Measurements from ENCODE around the gene ZNF385C. TPM values are rescaled to one million over a fixed set of nuclear protein-coding genes. Genes with fewer than 3 reads are reported as not detected.
"Not testable (repeated sequence)": the region's sequence is repeated elsewhere in the genome, so short reads cannot be mapped to it uniquely, and the experiment has no call there.

Gene ZNF385C
- total and polyA plus RNA-seq, 8 donors: 0.31 to 3.8 (median 2.7) TPM

GRCh38 chr17:42027590-42027889 is 70.7 kb downstream of the ZNF385C start:
- no peak for ATAC-seq
- intact Hi-C loops (cut with DNase I): loop anchor here in 1 of 2 donors (10.0 kb wide), 1 partner anchor 87 kb away; the partner anchor contains the start of gene DHX58
- H3K4me1 ChIP-seq: peaks cover 17 to 39% of the 10 kb centered on the region in 2 donors
- no peak overlapping the region for H3K27ac ChIP-seq
- H3K27me3 ChIP-seq: no peaks in the 10 kb centered on the region
- peaks cover 0 to 17% of the 10 kb centered on the region in 2 donors for H3K36me3 ChIP-seq
- no peak overlapping the region for H3K4me3 ChIP-seq
- DNase-seq: no peak
- H3K9me3 ChIP-seq: no peaks in the 10 kb centered on the region
- TF ChIP-seq CTCF (IDR thresholded peaks at IDR 0.05): no peak

- TF ChIP-seq CTCF (IDR thresholded peaks at IDR 0.05): no peak
- no peaks in the 10 kb centered on the region for H3K9me3 ChIP-seq
- no peak overlapping the region for H3K27ac ChIP-seq
- H3K27me3 ChIP-seq: no peaks in the 10 kb centered on the region
- ATAC-seq (no peak), DNase-seq (no peak)
- H3K4me1 ChIP-seq: peaks cover 19 to 44% of the 10 kb centered on the region in 2 donors
- intact Hi-C loops (cut with DNase I): loop anchor here in 1 of 2 donors (10.0 kb wide), 1 partner anchor 88 kb away; the partner anchor contains the start of gene DHX58
- H3K36me3 ChIP-seq: peaks cover 0 to 22% of the 10 kb centered on the region in 2 donors
- H3K4me3 ChIP-seq: no peak overlapping the region
These were observed 71.2 kb downstream of the ZNF385C start for GRCh38 chr17:42026857-42027589.

GRCh38 chr17:42025936-42026335 is 72.3 kb downstream of the ZNF385C start:
- Histone ChIP-seq H3K27me3 (no peaks in the 10 kb centered on the region), H3K4me3 (no peak overlapping the region), H3K27ac (no peak overlapping the region), H3K9me3 (no peaks in the 10 kb centered on the region), H3K4me1 (peaks cover 23 to 53% of the 10 kb centered on the region in 2 donors), H3K36me3 (peaks cover 0 to 28% of the 10 kb centered on the region in 2 donors)
- DNase-seq: no peak
- ATAC-seq: no peak
- intact Hi-C loops (cut with DNase I): loop anchor here in 1 of 2 donors (10.0 kb wide), 1 partner anchor 89 kb away; the partner anchor contains the start of gene DHX58
- TF ChIP-seq CTCF (IDR thresholded peaks at IDR 0.05): no peak

- Histone ChIP-seq H3K4me3 (no peak overlapping the region), H3K27me3 (no peaks in the 10 kb centered on the region), H3K27ac (peak overlapping the region; percentile 58 to 93), H3K9me3 (no peaks in the 10 kb centered on the region), H3K36me3 (peaks cover 0 to 28% of the 10 kb centered on the region in 2 donors), H3K4me1 (peaks cover 28 to 60% of the 10 kb centered on the region in 2 donors)
- no peak for DNase-seq
- ATAC-seq: no peak
- TF ChIP-seq CTCF (IDR thresholded peaks at IDR 0.05): no peak
- intact Hi-C loops (cut with DNase I): loop anchor here in 1 of 2 donors (10.0 kb wide), 1 partner anchor 90 kb away; the partner anchor contains the start of gene DHX58
These were observed 73.1 kb downstream of the ZNF385C start for GRCh38 chr17:42025191-42025579.

- H3K36me3 ChIP-seq: peaks cover 0 to 28% of the 10 kb centered on the region in 2 donors
- H3K4me1 ChIP-seq: peaks cover 28 to 62% of the 10 kb centered on the region in 2 donors
- no peaks in the 10 kb centered on the region for H3K27me3 ChIP-seq
- H3K27ac ChIP-seq: peak overlapping the region; percentile 58 to 93
- ATAC-seq: peak; percentile 33
- no peak for TF ChIP-seq CTCF (IDR thresholded peaks at IDR 0.05)
- no peaks in the 10 kb centered on the region for H3K9me3 ChIP-seq
- intact Hi-C loops (cut with DNase I): loop anchor here in 1 of 2 donors (10.0 kb wide), 1 partner anchor 91 kb away; the partner anchor contains the start of gene DHX58
- no peak overlapping the region for H3K4me3 ChIP-seq
- peak in 2 of 4 donors; percentile 84 to 90 for DNase-seq
These were observed 74.5 kb downstream of the ZNF385C start for GRCh38 chr17:42023524-42024349.

GRCh38 chr17:42020845-42021244 is 77.4 kb downstream of the ZNF385C start:
- Histone ChIP-seq H3K4me3 (peak overlapping the region; percentile 80 to 89), H3K27ac (peak overlapping the region in 1 of 2 donors; percentile 84)

More at GRCh38 chr17:42020845-42021244, 77.4 kb downstream of the ZNF385C start:
- ATAC-seq, H3K9me3 ChIP-seq, H3K27me3 ChIP-seq, DNase-seq: not testable (repeated sequence)
- intact Hi-C loops (cut with DNase I): loop anchor here in 1 of 2 donors (10.0 kb wide), 1 partner anchor 94 kb away; the partner anchor contains the start of gene DHX58
- Histone ChIP-seq H3K36me3 (peaks cover 0 to 28% of the 10 kb centered on the region in 2 donors), H3K4me1 (peaks cover 32 to 69% of the 10 kb centered on the region in 2 donors)

Measured in left lung (tissue), 10 donors.